ENCODE results near the gene RAPGEF4. TPM values are rescaled to one million over a fixed set of nuclear protein-coding genes. Genes with fewer than 3 reads are reported as not detected.

The RAPGEF4 gene
- total and polyA plus RNA-seq, 2 of the 4 experiments (the other 2 are of a cell fraction): 1.7 to 3.2 TPM

GRCh38 chr2:172938713-172939375 is 203.2 kb downstream of the RAPGEF4 start:
- dilution Hi-C loops (cut with HindIII; ENCODE audit: low sequenced_read_pairs, unreplicated experiment) (no loop called here), intact Hi-C loops (cut with micrococcal nuclease) (loop anchor here (10.0 kb wide), 1 partner anchor 344 kb away; no protein-coding TSS in a partner anchor), in situ Hi-C loops (cut with MboI; ENCODE audit: low sequenced_read_pairs) (no loop called here)
- Histone ChIP-seq H4K8ac (ENCODE audit: low read depth in 2 of 2, low read length in 2 of 2) (no peak overlapping the region), H2BK20ac (ENCODE audit: low read depth, low read length) (no peak overlapping the region), H3K79me1 (ENCODE audit: low read depth in 1 of 2, low read length in 2 of 2) (no peaks in the 10 kb centered on the region), H3K4me2 (ENCODE audit: low read depth, low read length) (no peak overlapping the region), H2BK120ac (ENCODE audit: low read depth, low read length) (no peak overlapping the region), H4K91ac (ENCODE audit: insufficient read depth, low read depth, low read length) (no peak overlapping the region), H3K23ac (ENCODE audit: low read depth, low read length) (no peak overlapping the region), H2BK15ac (ENCODE audit: low read depth, low read length) (no peak overlapping the region), H3K18ac (ENCODE audit: low read depth, low read length) (no peak overlapping the region), H2AFZ (replicated peaks; ENCODE audit: low read length, poor library complexity) (no peak overlapping the region), H3K56ac (ENCODE audit: extremely low read depth, insufficient read depth, low read length) (no peak overlapping the region), H3K4me3 (ENCODE audit: insufficient read depth, low read depth, low read length) (no peak overlapping the region), H2BK5ac (ENCODE audit: low read depth, low read length, poor library complexity, severe bottlenecking) (no peak overlapping the region), H3K14ac (replicated peaks; ENCODE audit: low read depth, low read length) (no peak overlapping the region), H3K4ac (ENCODE audit: low read depth, low read length) (no peak overlapping the region), H3K9me3 (ENCODE audit: control insufficient read depth, insufficient read depth, low read length) (peaks cover 3% of the 10 kb centered on the region), H3K4me1 (ENCODE audit: control insufficient read depth, insufficient read depth, low read length) (no peaks in the 10 kb centered on the region), H4K20me1 (ENCODE audit: insufficient read depth, low read length) (no peaks in the 10 kb centered on the region), H2AK9ac (replicated peaks; ENCODE audit: low read depth, low read length, poor library complexity) (no peak overlapping the region), H3K9ac (ENCODE audit: low read depth, low read length) (no peak overlapping the region), H3K9me1 (ENCODE audit: insufficient read depth, low read length) (no peaks in the 10 kb centered on the region), H3K36me3 (ENCODE audit: control insufficient read depth, insufficient read depth, low read length) (no peaks in the 10 kb centered on the region), H2AK5ac (ENCODE audit: low read depth, low read length) (no peak overlapping the region), H3K27me3 (ENCODE audit: control insufficient read depth, insufficient read depth, low read length) (no peaks in the 10 kb centered on the region), H3K27ac (ENCODE audit: insufficient read depth, low read length) (no peak overlapping the region), H4K5ac (ENCODE audit: low read depth, low read length) (no peak overlapping the region)
- POLR2A ChIA-PET (ENCODE audit: unreplicated experiment): no interaction called here
- 60% methylated on average over 1 of the region's 5 CpGs; no CpG with 5 or more reads in 1 of the 2 experiments for WGBS, 2 experiments (ENCODE audit: extremely low coverage in 2 of 2, insufficient read length in 1 of 2)
- DNase-seq (peak; percentile 31), ATAC-seq (ENCODE audit: low read depth) (no peak)
- no TSS peak for BruUV-seq (replicated peaks)
- CTCF ChIA-PET: no interaction called here
- TF ChIP-seq CTCF (conservative IDR thresholded peaks at IDR 0.05; ENCODE audit: low read depth, low read length): no peak
- TF ChIP-seq MAFK (IDR thresholded peaks at IDR 0.05; ENCODE audit: low read depth, low read length): no peak
- no peak for TF ChIP-seq MXI1 (IDR thresholded peaks at IDR 0.05; ENCODE audit: borderline replicate concordance, low read depth, low read length)
- no peak for TF ChIP-seq RCOR1 (IDR thresholded peaks at IDR 0.05; ENCODE audit: insufficient replicate concordance, low read length)
- TF ChIP-seq FOS (IDR thresholded peaks at IDR 0.05; ENCODE audit: low read depth, low read length): no peak
- TF ChIP-seq POLR2A (IDR thresholded peaks at IDR 0.05; ENCODE audit: low read depth, low read length): no peak
- TF ChIP-seq MAZ (IDR thresholded peaks at IDR 0.05; ENCODE audit: borderline replicate concordance, low read depth, low read length): no peak
- no peak for TF ChIP-seq RAD21 (IDR thresholded peaks at IDR 0.05; ENCODE audit: low read length)
- no peak for TF ChIP-seq ELK1 (IDR thresholded peaks at IDR 0.05; ENCODE audit: borderline replicate concordance, low read depth, low read length)
- no peak for TF ChIP-seq USF2 (IDR thresholded peaks at IDR 0.05; ENCODE audit: low read depth, low read length)
- TF ChIP-seq SMC3 (IDR thresholded peaks at IDR 0.05; ENCODE audit: low read depth, low read length): no peak
- TF ChIP-seq BHLHE40 (IDR thresholded peaks at IDR 0.05; ENCODE audit: low read depth, low read length): no peak
- TF ChIP-seq NFE2L2 (IDR thresholded peaks at IDR 0.05; ENCODE audit: low read depth, low read length): no peak

All from IMR-90 (cell line).